Globus pallidus (tissue), 1 donor: ENCODE results near the gene CLEC4M.
"Not testable (repeated sequence)": the region's sequence is repeated elsewhere in the genome, so short reads cannot be mapped to it uniquely, and the experiment has no call there.

Source experiments
- DNase-seq: peaks from one replicate; pipeline ENCODE4 v3.0.0-alpha.2; 2015; ENCODE audit warnings: low spot score

CLEC4M gene

GRCh38 chr19:7815325-7815724 is 52.3 kb downstream of the CLEC4M start:
- DNase-seq: no peak

GRCh38 chr19:7816040-7816439 is 53.0 kb downstream of the CLEC4M start:
- DNase-seq: not testable (repeated sequence)

GRCh38 chr19:7817801-7818200 is 54.8 kb downstream of the CLEC4M start:
- DNase-seq: no peak

GRCh38 chr19:7818806-7819205 is 55.8 kb downstream of the CLEC4M start:
- DNase-seq: no peak
